Activated CD8-positive, alpha-beta memory T cell treated with anti-CD3 and anti-CD28 coated beads for 48 hours (primary cell): Measurements from ENCODE around the gene GRM2.
A peak's percentile ranks its signal among the peaks of the same experiment; 100 is the strongest.

ENCODE experiments used
- DNase-seq, 3 experiments: peaks; one replicate each; pipeline ENCODE4 v3.0.0-alpha.2; 2020; ENCODE audit warnings: low read depth in 2 of 3, low spot score in 2 of 3

The GRM2 gene

GRCh38 chr3:51680196-51680595, 26.7 kb upstream of the GRM2 start:
- no peak for DNase-seq

GRCh38 chr3:51680663-51681230, 26.1 kb upstream of the GRM2 start:
- DNase-seq = no peak

- DNase-seq = no peak
Observed at GRCh38 chr3:51681453-51681852, 25.4 kb upstream of the GRM2 start.

- DNase-seq = peak in 2 of 3 experiments; percentile 34 to 40
Observed at GRCh38 chr3:51682079-51682478, 24.8 kb upstream of the GRM2 start.

GRCh38 chr3:51682526-51682925, 24.3 kb upstream of the GRM2 start:
- no peak for DNase-seq

- DNase-seq = no peak
Observed at GRCh38 chr3:51683566-51683965, 23.3 kb upstream of the GRM2 start.

GRCh38 chr3:51684971-51685751, 21.7 kb upstream of the GRM2 start:
- DNase-seq = no peak

GRCh38 chr3:51686056-51686455, 20.8 kb upstream of the GRM2 start:
- no peak for DNase-seq

- peak in 2 of 3 experiments; percentile 59 to 66 for DNase-seq
Observed at GRCh38 chr3:51686512-51687215, 20.2 kb upstream of the GRM2 start.

- DNase-seq = no peak
Observed at GRCh38 chr3:51687431-51688205, 19.2 kb upstream of the GRM2 start.

- DNase-seq = no peak
Observed at GRCh38 chr3:51688206-51688600, 18.7 kb upstream of the GRM2 start.

GRCh38 chr3:51691021-51691420, 15.8 kb upstream of the GRM2 start:
- DNase-seq = no peak

GRCh38 chr3:51691949-51692348, 14.9 kb upstream of the GRM2 start:
- no peak for DNase-seq

- no peak for DNase-seq
Observed at GRCh38 chr3:51692980-51693395, 13.9 kb upstream of the GRM2 start.

GRCh38 chr3:51696954-51697353, 9.9 kb upstream of the GRM2 start:
- no peak for DNase-seq

- DNase-seq = no peak
Observed at GRCh38 chr3:51698209-51698608, 8.7 kb upstream of the GRM2 start.

GRCh38 chr3:51700403-51700802, 6.5 kb upstream of the GRM2 start:
- DNase-seq = no peak

GRCh38 chr3:51702156-51702555, 4.7 kb upstream of the GRM2 start:
- DNase-seq = no peak

GRCh38 chr3:51703068-51703760, 3.7 kb upstream of the GRM2 start:
- no peak for DNase-seq

GRCh38 chr3:51703761-51704510, 2.9 kb upstream of the GRM2 start:
- no peak for DNase-seq
